GM12874 (cell line): ENCODE results near the gene POLR3GL.

ENCODE experiments used
- CTCF ChIP-seq: IDR thresholded peaks from 2 replicates; pipeline ENCODE4 v1.5.1; 2011; ENCODE audit warnings: low read depth, mild to moderate bottlenecking, control low read depth, low read length, moderate library complexity; ENCODE audit not compliant: insufficient read depth

The POLR3GL gene

GRCh38 chr1:145955436-145955835 lies 9.1 kb upstream of the POLR3GL start:
- no peak for TF ChIP-seq CTCF

DNA sequence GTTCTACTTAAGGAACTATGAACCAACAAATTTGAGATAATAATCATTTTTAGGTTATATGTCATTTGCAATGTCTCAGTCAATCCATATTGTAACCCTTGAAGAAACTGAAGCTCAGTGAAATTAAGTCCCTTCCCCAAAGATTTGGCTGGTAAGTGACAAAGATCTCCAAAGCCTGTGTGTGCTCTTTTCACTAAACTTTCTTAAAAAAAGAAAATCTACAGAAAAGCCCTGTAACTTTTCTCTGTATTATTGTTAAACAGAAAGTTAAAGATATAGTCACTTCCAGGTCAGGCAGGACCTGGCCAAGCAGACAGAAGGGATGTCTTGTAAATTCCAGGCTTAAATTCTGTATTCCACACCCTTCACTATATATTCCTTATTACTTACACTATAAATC lies 8.1 kb upstream of the POLR3GL start:
- no peak for TF ChIP-seq CTCF

DNA sequence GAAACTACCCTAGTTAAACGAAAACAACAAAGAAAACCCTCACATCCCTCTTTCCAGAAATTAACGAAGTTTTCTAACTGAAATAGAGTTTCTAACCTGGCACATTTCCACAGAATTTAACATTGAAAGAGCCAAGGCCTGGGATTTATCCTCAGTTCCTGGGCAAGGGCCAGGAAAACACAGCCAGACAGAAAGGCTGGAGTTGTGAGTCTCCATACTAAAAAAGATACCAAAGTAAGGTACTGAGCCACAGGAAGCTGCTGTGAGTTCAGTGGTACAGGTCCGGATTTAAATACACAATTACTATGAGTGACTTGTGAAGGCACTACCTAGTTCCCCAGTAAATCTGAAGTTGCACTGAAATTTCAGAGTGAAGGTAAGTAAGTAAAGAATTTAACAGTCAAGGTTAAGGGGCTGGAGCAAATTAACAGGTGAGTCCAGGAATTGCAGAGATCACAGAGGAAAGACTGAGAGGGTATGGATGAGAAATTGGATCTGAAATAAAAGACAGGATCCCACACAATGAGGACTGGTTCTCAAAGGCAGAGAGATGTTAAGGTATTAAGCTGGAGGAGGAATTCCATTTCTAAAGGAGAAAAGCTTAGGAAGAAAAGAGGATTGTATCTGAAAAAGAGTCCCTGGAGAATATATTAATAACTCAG lies 7.6 kb upstream of the POLR3GL start:
- TF ChIP-seq CTCF, result no peak

- no peak for TF ChIP-seq CTCF
These were observed 6.8 kb upstream of the POLR3GL start, which contains the start of gene LIX1L for GRCh38 chr1:145957443-145958319. Gene LIX1L (minus strand): TSS chr1:145958017. CDS start chr1:145957927, 90 bp downstream.

GRCh38 chr1:145958734-145959133 lies 5.8 kb upstream of the POLR3GL start:
- no peak for TF ChIP-seq CTCF

GRCh38 chr1:145959333-145959732 lies 5.2 kb upstream of the POLR3GL start:
- no peak for TF ChIP-seq CTCF

- no peak for TF ChIP-seq CTCF
These were observed 4.5 kb upstream of the POLR3GL start for GRCh38 chr1:145959957-145960467.
